ENCODE results near the gene CDC6.

The CDC6 gene

DNA sequence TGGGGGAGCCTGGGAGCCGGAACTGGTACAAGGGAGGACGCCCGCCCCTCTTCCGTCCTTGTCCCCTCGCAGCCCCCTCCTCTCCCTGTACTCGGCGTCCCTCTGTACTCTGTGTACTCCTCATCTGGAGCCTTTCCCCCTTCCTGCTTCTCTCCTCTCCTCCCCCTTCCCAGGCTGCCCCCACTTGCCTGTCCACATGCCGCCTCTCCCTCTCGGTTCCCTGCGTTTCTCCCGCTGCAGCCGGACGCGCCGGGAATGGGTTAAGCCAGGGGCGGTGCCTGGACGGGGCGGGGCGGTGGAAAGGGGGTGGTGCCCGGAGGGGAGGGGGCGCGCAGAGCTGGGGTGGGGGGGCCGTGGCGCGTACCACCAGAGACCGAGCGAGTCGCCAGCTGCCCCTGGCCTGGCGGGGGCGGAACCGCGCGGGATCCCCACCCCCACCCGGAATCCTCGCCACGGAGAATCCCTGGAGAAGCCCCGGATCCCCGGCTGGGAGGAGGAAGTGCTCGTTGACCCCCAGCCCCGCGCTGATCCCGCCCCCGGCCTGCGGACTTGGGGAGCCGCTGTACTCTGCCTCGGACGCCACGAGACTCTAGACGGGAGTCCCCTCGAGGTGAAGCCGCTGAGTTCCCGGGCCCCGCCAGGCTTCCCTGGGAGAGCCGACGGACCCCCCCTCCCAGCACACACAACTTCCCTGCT, 54.3 kb downstream of the CDC6 start (continued):
- TF ChIP-seq, protein P1, sequence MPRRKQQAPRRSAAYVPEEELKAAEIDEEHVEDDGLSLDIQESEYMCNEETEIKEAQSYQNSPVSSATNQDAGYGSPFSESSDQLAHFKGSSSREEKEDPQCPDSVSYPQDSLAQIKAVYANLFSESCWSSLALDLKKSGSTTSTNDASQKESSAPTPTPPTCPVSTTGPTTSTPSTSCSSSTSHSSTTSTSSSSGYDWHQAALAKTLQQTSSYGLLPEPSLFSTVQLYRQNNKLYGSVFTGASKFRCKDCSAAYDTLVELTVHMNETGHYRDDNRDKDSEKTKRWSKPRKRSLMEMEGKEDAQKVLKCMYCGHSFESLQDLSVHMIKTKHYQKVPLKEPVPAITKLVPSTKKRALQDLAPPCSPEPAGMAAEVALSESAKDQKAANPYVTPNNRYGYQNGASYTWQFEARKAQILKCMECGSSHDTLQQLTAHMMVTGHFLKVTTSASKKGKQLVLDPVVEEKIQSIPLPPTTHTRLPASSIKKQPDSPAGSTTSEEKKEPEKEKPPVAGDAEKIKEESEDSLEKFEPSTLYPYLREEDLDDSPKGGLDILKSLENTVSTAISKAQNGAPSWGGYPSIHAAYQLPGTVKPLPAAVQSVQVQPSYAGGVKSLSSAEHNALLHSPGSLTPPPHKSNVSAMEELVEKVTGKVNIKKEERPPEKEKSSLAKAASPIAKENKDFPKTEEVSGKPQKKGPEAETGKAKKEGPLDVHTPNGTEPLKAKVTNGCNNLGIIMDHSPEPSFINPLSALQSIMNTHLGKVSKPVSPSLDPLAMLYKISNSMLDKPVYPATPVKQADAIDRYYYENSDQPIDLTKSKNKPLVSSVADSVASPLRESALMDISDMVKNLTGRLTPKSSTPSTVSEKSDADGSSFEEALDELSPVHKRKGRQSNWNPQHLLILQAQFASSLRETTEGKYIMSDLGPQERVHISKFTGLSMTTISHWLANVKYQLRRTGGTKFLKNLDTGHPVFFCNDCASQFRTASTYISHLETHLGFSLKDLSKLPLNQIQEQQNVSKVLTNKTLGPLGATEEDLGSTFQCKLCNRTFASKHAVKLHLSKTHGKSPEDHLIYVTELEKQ (tag by site-specific recombination; IDR thresholded peaks at IDR 0.05; ENCODE audit: borderline replicate concordance): no peak
- TF ChIP-seq ZSCAN4 (tag by site-specific recombination; IDR thresholded peaks at IDR 0.05) (0 out of 2 replicates have a peak, but pooled peaks have one; percentile 10), ZNF398 (tag by site-specific recombination; IDR thresholded peaks at IDR 0.05) (peak; percentile 99), ZFP41 (tag by site-specific recombination; IDR thresholded peaks at IDR 0.05; ENCODE audit: borderline replicate concordance) (no peak), KLF9 (tag by site-specific recombination; IDR thresholded peaks at IDR 0.05; ENCODE audit: low read depth) (peak; percentile 81), ZNF837 (tag by site-specific recombination; IDR thresholded peaks at IDR 0.05) (no peak), ZNF544 (tag by site-specific recombination; IDR thresholded peaks at IDR 0.05) (no peak), SP2 (tag by site-specific recombination; IDR thresholded peaks at IDR 0.05) (peak; percentile 82), CTCF (tag by site-specific recombination; IDR thresholded peaks at IDR 0.05) (no peak), SP7 (tag by site-specific recombination; IDR thresholded peaks at IDR 0.05) (peak; percentile 57), ZNF626 (tag by site-specific recombination; IDR thresholded peaks at IDR 0.05) (no peak), SP3 (tag by site-specific recombination; IDR thresholded peaks at IDR 0.05) (peak; percentile 90), FEZF1 (tag by site-specific recombination; IDR thresholded peaks at IDR 0.05) (no peak), KLF17 (tag by site-specific recombination; IDR thresholded peaks at IDR 0.05) (0 out of 2 replicates have a peak, but pooled peaks have one; percentile 10), ZNF112 (tag by site-specific recombination; IDR thresholded peaks at IDR 0.05) (no peak), WT1 (tag by site-specific recombination; IDR thresholded peaks at IDR 0.05) (peak; percentile 76), IKZF3 (tag by site-specific recombination; IDR thresholded peaks at IDR 0.05) (peak; percentile 91), ZNF561 (tag by site-specific recombination; IDR thresholded peaks at IDR 0.05; ENCODE audit: borderline replicate concordance) (no peak), ZNF354C (tag by site-specific recombination; IDR thresholded peaks at IDR 0.05; ENCODE audit: borderline replicate concordance, low read depth) (no peak), ZNF341 (tag by site-specific recombination; IDR thresholded peaks at IDR 0.05; ENCODE audit: low read depth) (peak; percentile 62), ZBTB8A (tag by site-specific recombination; IDR thresholded peaks at IDR 0.05) (0 out of 2 replicates have a peak, but pooled peaks have one; percentile 14), ZFP69B (tag by site-specific recombination; IDR thresholded peaks at IDR 0.05) (peak; percentile 55), KLF1 (tag by site-specific recombination; IDR thresholded peaks at IDR 0.05) (peak; percentile 87), ZNF514 (tag by site-specific recombination; IDR thresholded peaks at IDR 0.05) (no peak), ZNF394 (tag by site-specific recombination; IDR thresholded peaks at IDR 0.05; ENCODE audit: borderline replicate concordance) (peak; percentile 72; the same call in 1 of the 2 replicates), KLF8 (tag by site-specific recombination; IDR thresholded peaks at IDR 0.05) (peak; percentile 89; the same call in 1 of the 2 replicates)
- TF ChIP-seq, protein P2, sequence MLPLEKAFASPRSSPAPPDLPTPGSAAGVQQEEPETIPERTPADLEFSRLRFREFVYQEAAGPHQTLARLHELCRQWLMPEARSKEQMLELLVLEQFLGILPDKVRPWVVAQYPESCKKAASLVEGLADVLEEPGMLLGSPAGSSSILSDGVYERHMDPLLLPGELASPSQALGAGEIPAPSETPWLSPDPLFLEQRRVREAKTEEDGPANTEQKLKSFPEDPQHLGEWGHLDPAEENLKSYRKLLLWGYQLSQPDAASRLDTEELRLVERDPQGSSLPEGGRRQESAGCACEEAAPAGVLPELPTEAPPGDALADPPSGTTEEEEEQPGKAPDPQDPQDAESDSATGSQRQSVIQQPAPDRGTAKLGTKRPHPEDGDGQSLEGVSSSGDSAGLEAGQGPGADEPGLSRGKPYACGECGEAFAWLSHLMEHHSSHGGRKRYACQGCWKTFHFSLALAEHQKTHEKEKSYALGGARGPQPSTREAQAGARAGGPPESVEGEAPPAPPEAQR (tag by site-specific recombination; IDR thresholded peaks at IDR 0.05): no peak
- TF ChIP-seq, protein P3, sequence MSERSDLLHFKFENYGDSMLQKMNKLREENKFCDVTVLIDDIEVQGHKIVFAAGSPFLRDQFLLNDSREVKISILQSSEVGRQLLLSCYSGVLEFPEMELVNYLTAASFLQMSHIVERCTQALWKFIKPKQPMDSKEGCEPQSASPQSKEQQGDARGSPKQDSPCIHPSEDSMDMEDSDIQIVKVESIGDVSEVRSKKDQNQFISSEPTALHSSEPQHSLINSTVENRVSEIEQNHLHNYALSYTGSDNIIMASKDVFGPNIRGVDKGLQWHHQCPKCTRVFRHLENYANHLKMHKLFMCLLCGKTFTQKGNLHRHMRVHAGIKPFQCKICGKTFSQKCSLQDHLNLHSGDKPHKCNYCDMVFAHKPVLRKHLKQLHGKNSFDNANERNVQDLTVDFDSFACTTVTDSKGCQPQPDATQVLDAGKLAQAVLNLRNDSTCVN (tag by site-specific recombination; optimal IDR thresholded peaks at IDR 0.05): peak; percentile 51

All from HEK293 (cell line).